Neural cell (in vitro differentiated cells): Measurements from ENCODE around the gene IL7R. TPM values are rescaled to one million over a fixed set of nuclear protein-coding genes. Genes with fewer than 3 reads are reported as not detected.

Source experiments
- H2AFZ ChIP-seq: fragments of 200-600, 300-800 bp; sonication (generic), shearing (Covaris generic); 2 replicates; pipeline ENCODE4 v1.6.0; 2014; ENCODE audit warnings: low read depth, mild to moderate bottlenecking, antibody characterized with exemption, low read length, moderate library complexity
- H3F3A ChIP-seq: fragments of 200-600 bp; shearing (Covaris generic); 2 replicates; pipeline ENCODE4 v1.6.1; 2016; ENCODE audit warnings: mild to moderate bottlenecking, moderate library complexity, mixed read lengths, antibody characterized with exemption, low read length; ENCODE audit not compliant: insufficient read depth, poor library complexity, severe bottlenecking
- H3K27ac ChIP-seq: fragments of 200-600, 300-800 bp; sonication (generic), shearing (Covaris generic); 2 replicates; pipeline ENCODE4 v1.5.1; 2014; ENCODE audit warnings: mild to moderate bottlenecking, low read length, moderate library complexity
- H3K27me3 ChIP-seq: fragments of 300-800, 200-600 bp; sonication (generic), shearing (Covaris generic); 2 replicates; pipeline ENCODE4 v1.6.0; 2014; ENCODE audit warnings: mild to moderate bottlenecking, low read depth, low read length, moderate library complexity; ENCODE audit not compliant: insufficient read depth
- H3K36me3 ChIP-seq: fragments of 300-800, 200-600 bp; sonication (generic), shearing (Covaris generic); 2 replicates; pipeline ENCODE4 v1.5.1; 2014; ENCODE audit warnings: mild to moderate bottlenecking, antibody characterized with exemption, low read length, moderate library complexity; ENCODE audit not compliant: insufficient read depth
- H3K4me2 ChIP-seq: fragments of 300-800, 200-600 bp; sonication (generic), shearing (Covaris generic); 2 replicates; pipeline ENCODE4 v1.6.0; 2014; ENCODE audit warnings: mild to moderate bottlenecking, low read length
- H3K4me3 ChIP-seq: fragments of 300-800, 200-600 bp; sonication (generic), shearing (Covaris generic); 2 replicates; pipeline ENCODE4 v1.5.1; 2014; ENCODE audit warnings: mild to moderate bottlenecking, low read length, moderate library complexity
- H3K79me2 ChIP-seq: fragments of 200-600 bp; shearing (Covaris generic); replicated peaks from 2 replicates; pipeline ENCODE4 v1.6.0; 2014; ENCODE audit warnings: mild to moderate bottlenecking, low read length, moderate library complexity; ENCODE audit not compliant: insufficient read depth
- H3K9ac ChIP-seq: fragments of 300-800, 200-600 bp; sonication (generic), shearing (Covaris generic); 2 replicates; pipeline ENCODE4 v1.6.1; 2016; ENCODE audit warnings: mild to moderate bottlenecking, low read length, mixed read lengths
- H3K9me2 ChIP-seq: fragments of 200-600 bp; shearing (Covaris generic); 2 replicates; pipeline ENCODE4 v1.6.1; 2016; ENCODE audit warnings: mild to moderate bottlenecking, low read length, mixed read lengths; ENCODE audit not compliant: insufficient read depth
- H3K9me3 ChIP-seq: fragments of 200-600, 300-800 bp; sonication (generic), shearing (Covaris generic); 2 replicates; pipeline ENCODE4 v1.6.1; 2016; ENCODE audit warnings: mild to moderate bottlenecking, mixed run types, low read length, moderate library complexity, mixed read lengths
- H4K20me1 ChIP-seq: fragments of 200-600 bp; shearing (Covaris generic); 2 replicates; pipeline ENCODE4 v1.6.1; 2016; ENCODE audit warnings: mild to moderate bottlenecking, mixed run types; ENCODE audit not compliant: insufficient read depth
- CTCF ChIP-seq: fragments of 450-650 bp; IDR thresholded peaks from 2 replicates; pipeline ENCODE4 v1.5.1; 2014; ENCODE audit warnings: antibody characterized with exemption, mild to moderate bottlenecking, moderate library complexity; ENCODE audit not compliant: poor library complexity, severe bottlenecking
- EP300 ChIP-seq: fragments of 450-650 bp; conservative IDR thresholded peaks from 2 replicates; pipeline ENCODE4 v1.6.1; 2014; ENCODE audit warnings: antibody characterized with exemption, mild to moderate bottlenecking, moderate library complexity; ENCODE audit not compliant: poor library complexity, severe bottlenecking
- EZH2 ChIP-seq: fragments of 200-600, 300-800 bp; shearing (Covaris generic), sonication (generic); IDR thresholded peaks from 2 replicates; pipeline ENCODE4 v1.6.1; 2014; ENCODE audit warnings: antibody characterized with exemption, low read length, borderline replicate concordance, mild to moderate bottlenecking; ENCODE audit not compliant: insufficient read depth, poor library complexity, severe bottlenecking
- MXI1 ChIP-seq: fragments of 450-650 bp; conservative IDR thresholded peaks from 2 replicates; pipeline ENCODE4 v1.6.1; 2014; ENCODE audit warnings: antibody characterized with exemption, mild to moderate bottlenecking; ENCODE audit not compliant: poor library complexity, severe bottlenecking
- POLR2AphosphoS5 ChIP-seq: IDR thresholded peaks from 2 replicates; pipeline ENCODE4 v1.6.1; 2012
- RAD21 ChIP-seq: fragments of 450-650 bp; conservative IDR thresholded peaks from 2 replicates; pipeline ENCODE4 v1.6.1; 2014; ENCODE audit warnings: antibody characterized with exemption, mild to moderate bottlenecking, moderate library complexity
- REST ChIP-seq: IDR thresholded peaks from 2 replicates; pipeline ENCODE4 v1.6.1; 2012; ENCODE audit warnings: borderline replicate concordance
- SMC3 ChIP-seq: fragments of 450-650 bp; conservative IDR thresholded peaks from 2 replicates; pipeline ENCODE4 v1.6.1; 2014; ENCODE audit warnings: antibody characterized with exemption, mild to moderate bottlenecking, moderate library complexity; ENCODE audit not compliant: poor library complexity
- TAF1 ChIP-seq: IDR thresholded peaks from 2 replicates; pipeline ENCODE4 v1.6.1; 2012; ENCODE audit warnings: low read depth
- polyA plus RNA-seq: library from polyadenylated mRNA; depleted of rRNA; stranded (reverse); fragments of >200 nt; gene quantifications from 2 replicates; pipeline ENCODE4 v1.2.3, GENCODE V29; 2014

The IL7R gene
- polyA plus RNA-seq, 1 donor from 2014 or later: not detected

- no peaks in the 10 kb centered on the region for H3K36me3 ChIP-seq
- no peaks in the 10 kb centered on the region for H3K27me3 ChIP-seq
- no peaks in the 10 kb centered on the region for H3K9me2 ChIP-seq
- H4K20me1 ChIP-seq: no peaks in the 10 kb centered on the region
- no peaks in the 10 kb centered on the region for H3K79me2 ChIP-seq
- H3K9ac ChIP-seq: no peak overlapping the region
- no peak overlapping the region for H3K4me3 ChIP-seq
- H3K27ac ChIP-seq: no peak overlapping the region
- H3K9me3 ChIP-seq: no peaks in the 10 kb centered on the region
- no peak overlapping the region for H2AFZ ChIP-seq
- no peaks in the 10 kb centered on the region for H3F3A ChIP-seq
- no peak overlapping the region for H3K4me2 ChIP-seq
- no peak for TF ChIP-seq MXI1
- TF ChIP-seq EP300: no peak
- no peak for TF ChIP-seq POLR2AphosphoS5
Observed at GRCh38 chr5:35870605-35871004, 13.9 kb downstream of the IL7R start.

GRCh38 chr5:35876454-35876853 is 19.8 kb downstream of the IL7R start:
- Histone ChIP-seq H3K9me2 (no peaks in the 10 kb centered on the region), H3K79me2 (no peaks in the 10 kb centered on the region), H3K9me3 (no peaks in the 10 kb centered on the region), H3K27me3 (no peaks in the 10 kb centered on the region), H4K20me1 (no peaks in the 10 kb centered on the region), H3F3A (no peaks in the 10 kb centered on the region), H3K4me3 (no peak overlapping the region), H3K27ac (no peak overlapping the region), H3K4me2 (no peak overlapping the region), H3K9ac (no peak overlapping the region), H2AFZ (no peak overlapping the region), H3K36me3 (no peaks in the 10 kb centered on the region)
- TF ChIP-seq EZH2 (no peak), TAF1 (no peak), MXI1 (no peak), REST (no peak), CTCF (no peak), RAD21 (no peak), SMC3 (no peak), POLR2AphosphoS5 (no peak), EP300 (no peak)

- Histone ChIP-seq H3K36me3 (no peaks in the 10 kb centered on the region), H3K9me2 (no peaks in the 10 kb centered on the region), H4K20me1 (no peaks in the 10 kb centered on the region), H3K27ac (no peak overlapping the region), H3F3A (no peaks in the 10 kb centered on the region), H3K4me2 (no peak overlapping the region), H3K79me2 (no peaks in the 10 kb centered on the region), H3K27me3 (no peaks in the 10 kb centered on the region), H3K4me3 (no peak overlapping the region), H3K9ac (no peak overlapping the region), H2AFZ (no peak overlapping the region), H3K9me3 (no peaks in the 10 kb centered on the region)
- TF ChIP-seq TAF1: no peak
- no peak for TF ChIP-seq CTCF
- no peak for TF ChIP-seq MXI1
- TF ChIP-seq POLR2AphosphoS5: no peak
- TF ChIP-seq RAD21: no peak
- no peak for TF ChIP-seq EZH2
- TF ChIP-seq REST: no peak
- TF ChIP-seq SMC3: no peak
- no peak for TF ChIP-seq EP300
Observed at GRCh38 chr5:35876922-35877321, 20.2 kb downstream of the IL7R start.
